NCI-H1436 treated with DMSO at 0.1 percent for 48 hours (cell line): ENCODE data around the gene TXNIP.
"Not testable (repeated sequence)": the region's sequence is repeated elsewhere in the genome, so short reads cannot be mapped to it uniquely, and the experiment has no call there.

ENCODE experiments used
- DNase-seq: peaks from one replicate; lab custom pipeline; 2025; lab: John Stamatoyannopoulos, UW

The TXNIP gene, protein sequence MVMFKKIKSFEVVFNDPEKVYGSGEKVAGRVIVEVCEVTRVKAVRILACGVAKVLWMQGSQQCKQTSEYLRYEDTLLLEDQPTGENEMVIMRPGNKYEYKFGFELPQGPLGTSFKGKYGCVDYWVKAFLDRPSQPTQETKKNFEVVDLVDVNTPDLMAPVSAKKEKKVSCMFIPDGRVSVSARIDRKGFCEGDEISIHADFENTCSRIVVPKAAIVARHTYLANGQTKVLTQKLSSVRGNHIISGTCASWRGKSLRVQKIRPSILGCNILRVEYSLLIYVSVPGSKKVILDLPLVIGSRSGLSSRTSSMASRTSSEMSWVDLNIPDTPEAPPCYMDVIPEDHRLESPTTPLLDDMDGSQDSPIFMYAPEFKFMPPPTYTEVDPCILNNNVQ

DNA sequence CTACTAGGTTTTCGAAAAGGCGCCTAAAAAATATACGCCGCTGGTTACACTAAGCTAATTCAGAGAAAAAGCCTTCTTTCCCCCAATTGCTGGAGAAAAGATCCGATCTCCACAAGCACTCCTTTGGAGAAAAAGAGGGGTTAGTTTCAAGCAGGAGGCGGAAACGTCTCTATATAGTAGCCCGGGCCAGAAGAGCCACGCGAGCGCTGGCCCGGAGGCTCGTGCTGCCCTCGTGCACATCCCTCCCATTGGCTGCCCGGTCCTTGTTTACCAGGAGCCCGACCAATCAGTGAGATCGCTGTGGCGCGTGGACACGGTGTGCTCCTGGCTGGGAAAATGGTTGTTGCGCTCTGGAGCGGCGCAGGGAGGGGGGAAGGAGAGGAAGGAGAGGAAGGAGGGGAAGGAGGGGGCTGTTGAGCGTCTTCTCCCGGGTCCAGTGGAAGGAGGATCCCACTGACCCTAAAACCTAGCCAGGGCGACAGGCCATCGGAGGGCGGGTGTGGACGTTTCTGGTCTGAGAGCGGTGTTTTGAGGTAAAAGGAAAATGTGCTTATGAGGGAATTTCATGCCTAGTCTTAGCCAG, at the start of gene TXNIP:
TSS of gene TXNIP (minus strand) at position 147 of the 583 bp plus-strand sequence. CDS start 313 bp downstream, outside the sequence.
- peak; percentile 96 for DNase-seq

DNA sequence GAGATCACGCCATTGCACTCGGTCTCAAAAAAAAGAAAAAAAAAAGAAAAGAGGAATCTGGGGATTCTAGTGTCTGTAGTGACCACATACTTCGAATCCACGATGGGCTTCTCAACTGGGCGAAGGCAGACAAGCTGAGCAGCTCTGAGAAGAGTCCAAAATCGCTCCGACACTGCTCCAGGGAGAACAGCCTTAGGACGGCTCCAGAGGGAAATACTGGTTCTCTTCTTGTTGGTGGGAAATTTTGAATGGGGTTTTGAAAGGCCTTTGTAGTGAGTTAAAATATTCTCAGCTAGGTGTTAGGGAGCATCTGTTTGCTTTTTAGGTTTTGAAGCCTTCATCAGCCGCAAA, 43.4 kb upstream of the TXNIP start:
- no peak for DNase-seq

DNA sequence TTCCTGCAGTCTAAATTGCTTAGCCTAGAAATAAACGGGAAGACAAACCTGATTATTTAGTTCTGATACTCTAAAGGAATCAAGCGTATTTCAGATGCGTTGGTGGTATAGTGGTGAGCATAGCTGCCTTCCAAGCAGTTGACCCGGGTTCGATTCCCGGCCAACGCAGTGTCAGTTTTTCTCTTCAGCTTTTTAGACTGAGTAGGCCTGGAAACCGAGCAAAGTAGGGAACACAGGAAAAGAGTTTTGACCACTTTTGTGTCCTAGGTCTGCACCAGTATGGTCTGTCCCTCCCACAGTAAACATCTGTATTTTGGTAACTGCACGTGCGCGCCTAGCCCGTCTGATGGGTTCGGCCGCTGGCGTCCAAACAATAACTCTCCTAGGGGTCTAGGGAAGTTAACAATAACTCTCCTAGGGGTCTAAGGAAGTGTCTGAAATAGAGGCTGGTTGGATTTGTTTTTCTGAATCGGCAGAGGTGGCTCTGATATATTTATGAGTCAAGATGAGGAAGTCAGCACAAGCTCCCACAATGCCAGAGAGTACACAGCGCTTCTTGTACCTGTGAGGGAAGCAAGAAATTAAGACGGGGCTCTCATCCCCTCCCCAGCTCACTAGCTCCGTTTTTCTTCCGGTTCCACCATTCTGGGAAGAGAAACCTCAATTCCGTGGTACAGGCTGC, 40.7 kb upstream of the TXNIP start:
- peak; percentile 29 for DNase-seq

DNA sequence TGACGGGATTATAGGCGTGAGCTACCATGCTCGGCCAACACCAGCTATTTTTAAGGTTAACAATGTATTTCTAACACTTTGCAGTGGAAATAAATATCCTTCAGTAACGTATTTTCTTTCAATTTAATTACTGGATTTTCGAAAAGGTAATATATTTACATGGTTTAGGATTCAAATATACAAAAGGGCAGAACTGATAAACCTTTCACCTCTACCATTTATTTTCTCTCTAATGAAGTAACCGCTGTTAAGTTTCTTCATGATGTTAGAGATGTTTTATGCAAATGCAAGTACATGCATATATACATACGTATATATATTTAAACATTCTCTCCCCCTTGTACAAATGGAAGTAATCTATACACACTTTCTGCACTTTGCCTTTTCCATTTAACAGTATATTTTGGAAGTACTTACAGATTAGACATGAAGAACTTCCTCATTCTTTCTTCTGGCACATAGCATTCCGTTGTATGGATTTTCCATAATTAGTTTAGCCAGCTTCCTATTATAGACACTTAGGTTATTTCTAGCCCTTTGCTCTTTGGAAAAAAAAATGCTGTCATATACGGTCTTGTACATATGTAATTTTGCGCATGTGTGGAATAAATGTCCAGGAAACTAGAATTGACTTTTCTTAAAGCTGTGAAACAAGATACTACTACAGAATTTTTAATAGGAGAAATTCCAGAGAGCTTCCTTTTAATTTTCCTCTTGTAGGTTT, 40.0 kb upstream of the TXNIP start:
- no peak for DNase-seq

DNA sequence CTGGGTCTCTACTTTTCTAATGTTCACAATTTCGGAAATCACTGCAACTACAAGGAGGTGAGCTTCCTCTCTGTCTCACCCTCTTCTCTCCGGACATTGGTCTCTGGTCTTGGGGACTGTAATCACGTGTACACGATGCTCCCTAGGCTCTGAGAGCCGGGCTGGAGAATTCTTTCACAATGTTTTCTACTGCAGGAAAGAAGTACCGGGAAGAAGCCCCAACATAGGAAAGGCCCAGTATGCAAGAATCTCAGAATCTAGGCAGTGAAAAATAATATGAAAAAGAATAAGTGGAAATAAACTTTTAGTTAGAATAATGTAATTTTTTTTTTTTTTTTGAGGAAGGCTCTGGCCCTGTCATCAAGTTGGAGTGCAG, 38.7 kb upstream of the TXNIP start:
- DNase-seq, result no peak

DNA sequence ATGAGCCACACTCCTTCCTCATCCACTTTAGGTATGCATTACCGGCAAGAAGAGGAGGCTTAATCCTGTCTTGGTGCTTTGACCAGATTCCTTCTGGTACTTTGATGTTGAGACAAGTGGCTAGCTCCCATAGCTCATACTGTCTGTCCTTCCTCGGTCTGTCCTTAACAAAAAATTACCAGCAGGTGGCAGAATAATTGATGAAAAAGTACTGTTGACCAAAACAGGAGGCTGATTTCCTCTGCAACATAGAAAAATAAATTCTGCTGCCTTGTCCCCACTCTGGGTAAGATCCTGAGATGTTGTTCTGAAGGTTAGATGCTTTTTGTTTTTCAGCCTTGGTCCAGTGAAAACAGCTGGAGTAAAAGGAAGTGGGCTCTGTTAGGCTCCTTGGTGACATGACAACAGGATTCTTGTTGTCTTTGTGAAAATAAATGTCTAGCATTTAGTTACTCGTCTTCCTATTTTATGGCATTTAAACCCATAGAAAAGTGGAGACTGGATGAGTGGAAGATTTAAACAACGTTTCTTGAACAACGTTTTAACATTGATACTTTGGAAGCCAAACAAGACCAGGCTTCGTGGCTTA, 36.3 kb upstream of the TXNIP start:
- peak; percentile 2 for DNase-seq

DNA sequence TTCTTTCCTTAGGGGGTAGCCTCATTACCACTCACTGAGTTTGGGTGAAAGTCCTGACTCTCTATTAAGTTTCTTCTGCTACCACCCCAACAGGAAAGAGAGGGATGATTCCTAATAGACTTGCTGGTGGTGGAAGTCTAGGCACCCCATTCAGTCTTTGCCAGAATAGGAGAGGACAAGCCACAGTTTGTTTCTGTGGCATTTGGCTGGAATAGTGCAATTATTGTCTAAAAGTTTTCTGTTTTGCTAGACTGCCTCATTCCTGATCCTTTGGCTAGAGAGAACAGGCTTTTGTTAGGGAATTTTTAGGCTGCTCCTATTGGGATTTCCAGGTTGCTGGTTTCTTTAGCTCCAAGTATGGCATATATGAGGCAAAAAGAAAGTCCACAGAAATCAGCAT, 35.1 kb upstream of the TXNIP start:
- no peak for DNase-seq

DNA sequence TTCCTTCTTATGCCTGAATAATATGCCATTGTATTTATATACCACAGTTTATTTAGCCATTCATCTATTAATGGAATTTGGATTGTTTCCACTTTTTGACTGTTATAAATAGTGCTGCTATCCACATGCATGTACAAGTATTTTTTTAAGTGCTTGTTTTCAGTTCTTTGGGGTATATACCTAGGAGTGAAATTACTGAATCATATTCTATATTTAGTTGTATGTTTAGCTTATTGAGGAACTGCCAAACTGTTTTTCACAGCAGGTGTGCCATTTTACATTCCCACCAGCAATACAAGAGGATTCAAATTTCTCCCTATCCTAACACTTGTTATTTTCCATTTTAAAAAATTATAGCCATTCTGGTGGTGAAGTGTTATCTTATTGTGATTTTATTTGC, 32.7 kb upstream of the TXNIP start:
- DNase-seq, result no peak

DNA sequence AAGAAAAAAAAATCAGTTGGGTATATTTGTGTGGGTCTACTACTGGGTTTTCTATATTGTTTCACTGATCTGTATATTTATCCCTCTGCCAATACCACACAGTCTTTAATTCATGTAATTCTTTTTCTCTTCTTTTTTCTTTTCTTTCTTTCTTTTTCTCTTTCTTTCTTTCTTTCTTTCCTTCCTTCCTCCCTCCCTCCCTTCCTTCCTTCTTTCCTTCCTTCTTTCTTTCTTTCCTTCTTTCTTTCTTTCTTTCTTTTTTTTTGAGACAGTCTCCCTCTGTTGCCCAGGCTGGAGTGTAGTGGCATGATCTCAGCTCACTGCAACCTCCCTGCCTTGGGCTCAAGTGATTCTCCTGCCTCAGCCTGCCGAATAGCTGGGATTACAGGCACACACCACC, 30.3 kb upstream of the TXNIP start:
- not testable (repeated sequence) for DNase-seq

DNA sequence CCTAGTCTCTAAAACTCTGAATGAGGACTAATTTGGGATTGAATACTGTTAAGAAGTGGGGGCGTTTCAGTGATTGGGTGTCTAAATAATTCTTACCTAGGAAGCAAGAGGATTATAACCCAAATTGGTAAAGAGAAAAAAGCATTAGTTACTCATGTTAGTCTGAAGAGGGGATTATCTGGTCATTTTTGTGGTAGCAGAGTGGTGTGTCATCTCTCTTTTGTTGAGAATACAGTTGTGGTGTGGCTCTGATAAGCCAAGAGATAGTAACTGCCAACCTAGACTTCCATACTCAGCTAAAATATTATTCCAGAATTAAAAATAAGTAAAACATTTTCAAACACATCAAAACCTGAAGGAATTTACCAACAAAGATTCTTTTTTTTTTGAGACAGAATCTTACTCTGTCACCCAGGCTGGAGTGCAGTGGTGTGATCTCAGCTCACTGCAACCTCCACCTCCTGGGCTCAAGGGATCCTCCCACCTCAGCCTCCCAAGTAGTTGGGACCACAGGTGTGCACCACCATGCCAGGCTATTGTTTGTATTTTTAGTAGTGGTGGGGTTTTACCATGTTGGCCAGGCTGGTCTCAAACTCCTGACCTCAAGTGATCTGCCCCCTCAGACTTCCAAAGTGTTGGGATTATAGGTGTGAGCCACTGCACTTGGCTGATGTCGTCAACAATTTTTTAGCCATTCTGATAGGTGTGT, 29.6 kb upstream of the TXNIP start:
- not testable (repeated sequence) for DNase-seq

DNA sequence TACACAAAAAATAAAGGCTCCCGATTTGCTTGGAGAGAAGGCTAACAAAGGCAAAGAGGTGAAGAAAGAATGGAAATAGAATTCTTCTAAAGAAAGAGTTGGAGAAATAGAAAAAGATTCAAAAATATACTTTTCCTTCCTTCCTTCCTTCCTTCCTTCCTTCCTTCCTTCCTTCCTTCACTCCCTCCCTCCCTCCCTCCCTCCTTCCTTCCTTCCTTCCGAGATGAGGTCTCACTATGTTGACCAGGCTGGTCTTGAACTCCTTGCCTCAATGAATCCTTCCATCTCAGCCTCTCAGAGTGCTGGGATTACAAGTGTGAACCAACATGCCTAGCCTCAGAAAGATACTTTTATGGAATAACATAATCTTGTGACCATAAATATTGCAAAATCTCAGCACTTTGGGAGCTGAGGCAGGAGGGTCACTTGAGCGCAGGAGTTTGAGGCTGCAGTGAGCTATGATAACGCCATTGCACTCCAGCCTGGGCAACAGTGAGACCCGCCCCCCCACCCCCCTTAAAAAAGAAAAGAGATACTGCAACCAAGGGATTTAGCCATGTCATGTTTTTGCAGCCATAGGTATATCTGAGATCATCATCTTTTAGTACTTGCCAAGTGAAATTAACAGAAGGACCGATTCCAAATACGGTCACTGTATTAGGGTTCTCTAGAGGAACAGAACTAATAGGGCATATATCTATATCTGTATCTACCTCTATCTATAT, 26.2 kb upstream of the TXNIP start:
- no peak for DNase-seq

DNA sequence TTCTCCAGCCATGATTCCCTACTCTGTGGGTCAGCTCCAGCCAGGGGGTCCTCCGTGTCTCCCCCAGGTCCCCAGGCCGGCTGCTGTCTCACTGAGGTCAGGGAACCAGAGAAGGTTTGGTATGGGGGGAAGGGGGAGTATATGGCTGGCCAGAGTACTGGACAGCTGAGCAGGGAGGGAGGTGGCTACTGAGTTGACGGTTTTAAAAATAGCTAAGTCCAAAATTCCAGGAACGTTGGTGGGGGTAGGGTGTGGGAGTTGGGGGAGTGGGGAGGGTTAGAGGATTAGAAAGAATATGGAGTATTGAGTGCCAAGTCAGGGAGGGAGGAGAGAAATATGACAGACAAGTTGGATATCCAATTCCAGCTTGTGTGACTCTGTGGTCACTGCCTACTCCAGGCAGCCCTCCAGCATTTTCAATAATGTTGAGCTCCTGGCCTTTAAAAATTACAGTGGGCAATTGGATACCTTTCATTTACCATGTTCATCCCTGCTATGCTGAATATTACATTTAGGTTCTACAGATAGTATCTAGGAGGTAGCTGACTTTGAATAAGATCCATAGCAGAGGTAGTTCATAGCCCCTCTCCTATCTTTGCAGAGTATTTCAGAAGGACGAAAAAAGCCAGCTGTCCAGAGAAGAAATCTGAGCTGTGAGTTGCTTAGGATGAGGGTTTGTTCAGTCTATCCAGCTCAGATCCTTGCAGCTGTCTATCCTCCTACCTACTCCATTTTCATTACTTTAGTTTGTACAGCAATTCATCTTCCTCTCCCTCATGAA, 25.4 kb upstream of the TXNIP start, which contains the start of gene HJV:
TSS of gene HJV (minus strand) at position 114 of the 781 bp plus-strand sequence. CDS start 1,504 bp downstream, outside the sequence.
- DNase-seq, result no peak

DNA sequence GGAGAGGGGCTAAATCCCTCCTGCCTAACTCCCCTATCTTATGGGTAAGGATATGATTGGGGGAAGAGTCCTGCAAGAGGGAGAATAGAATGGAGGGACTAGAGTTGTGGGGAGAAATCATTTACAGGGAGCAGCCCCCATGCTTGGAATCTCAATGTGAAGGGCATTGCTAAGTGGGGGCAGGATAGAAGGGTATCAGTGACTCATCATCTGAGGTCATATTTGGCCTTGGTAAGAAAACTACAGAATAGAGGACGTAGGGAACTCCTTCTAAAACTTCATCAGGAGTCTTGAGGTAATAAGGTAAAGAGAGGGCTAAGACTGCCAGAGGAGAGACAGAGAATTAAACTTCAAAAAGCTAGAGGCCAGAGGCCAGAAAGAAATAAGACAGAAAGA, 24.7 kb upstream of the TXNIP start:
- DNase-seq, result no peak

DNA sequence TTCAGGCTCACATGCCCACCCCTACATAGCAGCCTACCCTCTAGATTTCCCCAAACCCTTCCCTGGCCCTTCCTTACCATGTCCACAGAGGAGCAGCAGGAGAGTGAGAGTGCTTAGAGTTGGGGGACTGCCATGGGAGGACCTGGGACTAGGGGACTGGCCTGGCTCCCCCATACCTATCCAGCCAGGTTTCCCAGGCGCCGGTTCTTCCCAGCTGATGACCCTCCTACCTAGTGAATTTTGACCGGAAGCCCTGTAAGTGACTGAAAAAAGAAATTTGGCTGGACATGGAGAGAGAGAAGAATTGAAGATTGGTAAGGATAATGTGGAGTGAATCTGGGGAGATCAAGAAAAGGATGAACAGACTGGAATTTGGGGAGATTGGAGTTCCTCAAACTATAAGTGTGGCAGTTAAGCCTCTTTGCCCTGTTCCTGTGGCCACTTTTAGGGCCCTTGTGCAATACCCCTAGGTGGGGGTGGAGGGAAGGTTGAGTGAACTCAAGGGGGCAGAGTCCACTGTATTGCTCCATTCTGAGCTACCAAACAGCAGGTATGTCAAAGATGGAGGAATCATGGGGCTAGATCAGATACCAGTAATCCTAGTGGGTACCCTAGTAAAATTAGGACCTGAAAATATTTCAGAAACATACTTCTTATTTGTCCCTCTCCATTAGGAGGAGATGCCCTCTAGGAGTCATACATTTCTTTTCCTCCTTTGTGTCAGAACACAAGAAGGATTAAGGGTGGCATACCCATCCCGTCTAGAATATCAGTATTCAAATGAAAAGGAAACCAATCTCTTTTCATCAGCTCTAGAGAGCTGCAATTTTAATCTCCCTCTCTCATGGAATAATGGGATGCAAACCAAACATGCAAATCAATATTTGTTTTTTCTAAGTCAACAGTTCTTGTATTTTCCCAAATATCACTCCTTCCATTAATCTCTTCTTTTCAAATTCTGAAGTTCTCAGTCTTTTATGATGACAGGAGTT, 24.0 kb upstream of the TXNIP start:
- no peak for DNase-seq

DNA sequence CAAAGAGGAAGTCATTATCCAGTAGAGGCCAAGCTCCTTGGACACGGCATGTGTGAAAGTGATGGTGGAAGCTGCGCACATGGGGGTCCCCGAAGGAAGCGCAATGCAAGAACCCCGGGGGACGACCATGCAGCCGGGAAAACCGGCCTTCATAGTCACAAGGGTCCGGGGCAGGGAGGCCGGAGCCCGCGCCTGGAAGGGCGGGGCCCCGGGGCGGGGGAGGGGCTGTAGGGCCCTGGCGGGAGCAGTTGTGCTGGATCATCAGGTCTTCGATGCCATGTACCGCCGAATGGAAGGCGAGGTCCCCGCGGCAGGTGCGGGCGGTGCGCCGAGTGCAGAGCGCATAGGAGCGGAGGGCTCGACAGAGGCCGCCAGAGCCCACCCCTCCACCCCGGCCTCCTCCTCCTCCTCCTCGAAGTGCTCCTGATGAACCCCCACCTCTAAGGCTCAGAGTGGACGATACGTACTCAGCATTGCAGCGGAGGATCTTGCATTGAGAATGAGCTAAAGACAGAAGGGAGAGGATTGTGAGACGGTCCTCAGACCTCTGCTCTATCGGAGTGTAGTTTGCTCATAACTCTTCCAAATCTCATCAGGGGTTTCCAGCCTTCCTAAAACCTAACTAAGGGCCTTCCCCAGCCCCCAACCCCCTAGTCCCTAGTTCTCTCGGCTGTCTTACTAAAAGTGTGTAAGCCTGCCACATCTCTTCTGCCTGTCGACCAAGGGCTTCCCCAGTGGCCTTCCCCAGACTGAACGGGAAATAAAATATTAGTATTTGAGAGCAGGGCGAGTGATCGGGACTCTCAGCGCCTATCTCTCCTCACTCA, 23.1 kb upstream of the TXNIP start:
- no peak for DNase-seq

DNA sequence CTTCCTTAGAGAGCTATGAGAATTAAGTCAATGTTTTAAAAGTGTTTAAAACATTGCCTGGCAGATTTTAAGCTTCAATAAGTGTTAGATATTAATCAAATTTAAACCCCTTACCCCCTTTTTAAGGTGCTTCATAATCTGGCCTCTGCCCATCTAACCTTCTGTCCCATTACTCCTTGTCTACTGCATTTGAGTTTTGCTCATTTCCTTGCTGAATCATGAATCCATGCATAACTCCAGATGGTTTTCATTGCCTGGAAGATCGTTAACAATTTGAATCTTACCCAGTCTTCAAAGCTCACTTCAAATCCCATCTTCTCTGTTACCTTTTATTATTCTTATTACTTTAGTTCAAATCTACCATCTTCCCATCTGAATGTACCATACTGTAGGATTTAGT, 20.5 kb upstream of the TXNIP start:
- DNase-seq, result no peak

DNA sequence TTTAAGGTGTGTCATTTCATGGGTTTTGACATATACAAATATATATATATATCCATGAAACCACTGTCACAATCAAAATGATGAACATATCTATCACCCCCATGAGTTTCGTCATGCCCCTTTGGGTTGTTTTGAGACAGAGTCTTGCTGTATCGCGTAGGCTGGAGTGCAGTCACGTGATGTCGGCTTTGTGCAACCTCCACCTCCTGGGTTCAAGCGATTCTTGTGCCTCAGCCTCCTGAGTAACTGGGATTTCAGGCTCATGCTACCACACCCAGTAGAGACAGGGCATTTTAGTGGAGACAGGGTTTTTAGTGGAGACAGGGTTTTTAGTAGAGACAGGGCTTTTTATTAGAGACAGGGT, 17.2 kb upstream of the TXNIP start:
- DNase-seq, result no peak
